Epithelial cell of prostate (primary cell): Measurements from ENCODE around the gene KRTAP3-3.
"Not testable (repeated sequence)": the region's sequence is repeated elsewhere in the genome, so short reads cannot be mapped to it uniquely, and the experiment has no call there.

Source experiments
- DNase-seq: peaks from one replicate; pipeline ENCODE4 v3.0.0-alpha.2; 2011; ENCODE audit warnings: low read depth, low spot score
- H3K27ac ChIP-seq: fragments of 450-650 bp; 2 replicates; pipeline ENCODE4 v1.5.1; 2017; ENCODE audit warnings: mild to moderate bottlenecking

The KRTAP3-3 gene

DNA sequence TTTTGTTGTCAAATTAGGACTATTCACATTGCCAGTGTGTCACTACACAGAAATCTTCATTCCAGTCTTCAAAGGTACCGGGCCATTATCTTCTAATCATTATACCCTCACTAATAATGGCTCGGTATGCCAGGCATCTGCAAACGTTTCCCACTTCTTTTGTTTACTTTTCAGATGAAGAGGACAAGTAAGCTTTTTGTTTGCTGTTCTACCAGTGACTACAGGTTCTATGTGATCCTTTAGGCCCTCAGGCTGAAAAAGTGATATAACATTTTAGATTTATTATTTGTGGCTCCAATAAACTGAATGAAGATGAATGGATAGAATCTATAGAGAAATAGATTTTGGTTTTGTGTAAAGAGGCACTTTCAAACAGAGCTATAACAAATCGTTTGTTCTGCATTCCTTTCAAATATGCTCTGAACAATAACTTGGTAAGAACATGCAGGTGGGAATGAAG is 15.4 kb upstream of the KRTAP3-3 start:
- H3K27ac ChIP-seq: no peak overlapping the region
- DNase-seq: no peak

DNA sequence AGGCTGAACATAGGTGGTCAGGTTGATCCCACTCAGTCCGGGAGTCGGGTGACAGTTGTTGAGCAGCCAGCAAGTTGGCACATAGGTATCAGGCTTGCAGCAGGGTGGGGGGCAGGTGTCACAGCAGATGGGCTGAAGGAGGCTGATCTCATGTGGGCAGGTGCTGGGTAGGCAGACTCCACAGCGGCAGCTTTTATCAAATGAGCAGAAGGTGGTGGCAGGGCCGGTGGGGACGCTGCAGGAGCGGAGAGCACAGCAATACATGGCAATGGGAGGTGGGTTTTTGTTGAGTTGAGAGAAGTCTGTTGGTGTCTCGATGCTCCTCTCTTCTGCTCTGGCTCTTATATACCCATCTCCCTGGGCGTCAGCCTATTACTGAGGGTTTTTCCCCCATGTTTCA is 14.8 kb upstream of the KRTAP3-3 start, which contains the start of gene KRTAP3-1:
Gene KRTAP3-1 (minus strand): TSS at position 318 of the 400 bp plus-strand sequence. CDS start 54 bp downstream, at position 264.
- DNase-seq: no peak
- no peak within 1 kb of the TSS for H3K27ac ChIP-seq

DNA sequence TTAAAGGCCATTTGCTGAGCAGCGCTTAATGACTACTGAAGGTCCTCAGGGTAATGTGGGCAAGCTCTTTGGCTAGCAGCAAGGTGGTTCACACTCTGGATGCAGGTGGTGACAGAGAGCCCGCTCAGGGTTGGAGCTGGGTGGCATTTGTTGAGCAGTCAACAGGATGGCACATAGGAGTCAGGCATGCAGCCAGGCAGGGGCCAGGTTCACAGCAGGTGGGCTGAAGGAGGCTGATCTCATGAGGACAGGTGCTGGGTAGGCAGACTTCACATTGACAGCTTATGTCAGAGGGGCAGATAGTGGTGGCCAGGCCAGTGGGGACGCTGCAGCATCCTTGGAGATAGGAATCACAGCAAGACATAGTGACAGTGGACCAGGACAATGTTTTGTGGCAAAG is 10.4 kb upstream of the KRTAP3-3 start:
- DNase-seq: no peak

DNA sequence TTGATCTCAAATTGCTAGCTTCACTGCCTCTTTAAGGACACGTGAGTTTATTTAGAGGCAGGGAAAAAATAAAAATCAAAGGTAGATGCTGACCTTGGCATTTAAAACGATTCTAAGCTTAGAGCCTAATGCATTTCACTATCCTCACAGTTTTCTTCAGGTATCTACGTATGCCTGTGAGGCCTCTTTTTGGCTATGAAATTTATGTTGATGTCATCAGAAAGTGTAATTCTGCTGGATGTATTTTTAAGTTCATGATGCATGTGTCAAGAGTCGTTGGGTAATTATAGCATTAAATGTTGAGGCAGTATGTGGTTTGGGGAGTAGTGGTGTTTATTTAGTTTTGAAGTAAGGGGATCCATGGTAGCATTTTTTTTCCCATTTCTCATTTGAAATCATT is 10.0 kb upstream of the KRTAP3-3 start:
- no peak overlapping the region for H3K27ac ChIP-seq
- no peak for DNase-seq

More for the DNA sequence above, 10.4 kb upstream of the KRTAP3-3 start:
- H3K27ac ChIP-seq: no peak overlapping the region

DNA sequence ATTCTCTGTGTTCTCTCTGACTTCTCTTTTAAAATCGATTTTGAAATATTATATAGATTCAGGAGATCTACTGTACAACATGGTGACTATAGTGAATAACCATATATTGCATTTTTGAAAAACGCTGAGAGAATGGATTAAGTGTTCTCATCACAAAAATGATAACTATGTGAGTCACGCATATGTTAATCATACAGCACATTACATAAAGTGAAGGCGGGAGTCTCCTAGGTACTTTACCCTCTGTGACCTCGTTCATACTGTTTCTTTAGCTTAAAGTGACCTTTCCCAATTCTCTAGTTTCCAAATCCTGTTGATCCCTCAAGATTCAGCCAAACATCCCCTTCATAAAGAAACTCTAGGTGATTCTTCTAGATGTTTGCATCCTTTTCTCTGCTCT is 8.8 kb upstream of the KRTAP3-3 start:
- no peak for DNase-seq
- H3K27ac ChIP-seq: peak overlapping the region; percentile 32

DNA sequence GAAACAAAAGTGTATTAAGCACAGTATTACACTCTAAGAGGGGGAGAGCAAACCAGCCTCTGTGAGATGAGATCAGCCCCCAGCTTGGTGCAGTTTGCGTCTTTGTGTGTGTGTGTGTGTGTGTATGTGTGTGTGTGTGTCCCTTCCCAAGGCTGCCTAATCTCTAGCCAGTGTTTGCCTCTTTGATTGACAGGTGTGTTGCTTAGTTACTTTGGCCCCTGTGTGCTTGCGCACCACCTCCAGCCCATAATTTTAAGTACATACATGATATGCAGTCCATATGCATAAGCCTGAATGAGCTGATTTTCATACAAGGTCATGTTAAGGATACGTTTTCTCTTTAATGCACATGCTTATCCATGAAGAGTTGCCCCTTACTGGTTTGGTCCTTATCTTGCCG is 7.8 kb upstream of the KRTAP3-3 start:
- H3K27ac ChIP-seq: no peak overlapping the region
- DNase-seq: no peak

DNA sequence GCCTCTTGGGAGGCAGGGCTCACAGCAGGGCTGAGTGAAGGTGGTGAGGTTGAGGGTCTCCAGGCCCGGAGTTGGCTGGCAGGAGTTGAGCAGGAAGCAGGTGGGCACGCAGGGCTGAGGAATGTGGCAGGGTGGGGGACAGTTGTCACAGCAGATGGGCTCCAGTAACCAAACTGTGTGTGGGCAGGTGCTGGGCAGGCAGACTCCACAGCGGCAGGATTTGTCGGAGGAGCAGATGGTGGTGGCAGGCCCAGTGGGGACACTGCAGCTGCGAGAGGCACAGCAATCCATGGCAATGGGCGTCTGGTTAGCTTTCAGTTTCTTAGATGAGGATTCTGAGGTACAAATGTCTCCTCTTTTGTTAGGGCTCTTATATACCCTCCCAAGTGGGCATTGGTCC is 5.6 kb upstream of the KRTAP3-3 start, which contains the start of gene KRTAP3-2:
Gene KRTAP3-2 (minus strand): TSS at position 344 of the 400 bp plus-strand sequence. CDS start 53 bp downstream, at position 291.
- H3K27ac ChIP-seq, DNase-seq: not testable (repeated sequence)

DNA sequence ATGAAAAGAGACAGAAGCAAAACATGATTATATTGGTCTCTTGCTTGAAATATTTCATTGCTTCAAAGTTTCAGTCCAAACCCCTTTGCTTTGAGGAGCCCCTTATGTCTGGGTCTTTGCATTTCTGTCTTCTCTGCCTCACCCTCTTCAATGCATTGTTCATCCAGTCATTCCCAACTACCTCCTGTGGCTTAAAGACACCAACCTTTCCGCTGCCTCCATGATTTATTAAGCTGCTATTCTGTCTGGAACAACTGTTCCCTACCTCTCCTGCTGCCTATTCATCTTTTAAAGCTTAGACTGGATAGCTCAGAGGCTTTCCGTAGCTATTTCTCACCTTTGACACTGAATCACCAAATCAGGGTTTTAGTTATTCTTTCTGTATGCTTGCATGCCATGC is 3.4 kb upstream of the KRTAP3-3 start:
- DNase-seq: no peak
- H3K27ac ChIP-seq: no peak overlapping the region

DNA sequence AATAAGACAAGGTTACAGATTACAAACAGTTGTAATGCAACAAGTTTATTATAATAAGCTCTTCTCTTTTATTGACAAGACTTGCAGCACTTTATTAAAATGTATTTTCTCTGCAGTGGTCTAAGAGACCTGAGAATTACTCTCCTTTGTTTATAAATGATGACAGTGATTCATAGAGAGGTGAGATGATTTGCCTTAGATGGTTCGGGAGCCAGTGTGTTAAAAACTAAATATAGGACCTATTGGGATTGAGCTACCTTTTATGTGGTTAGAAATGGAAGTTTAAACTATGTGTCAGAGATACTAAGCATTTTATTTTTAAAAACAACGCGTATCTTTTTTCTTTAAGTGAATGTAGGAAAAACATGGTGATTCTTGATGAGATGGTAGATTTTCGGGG is 2.9 kb upstream of the KRTAP3-3 start:
- H3K27ac ChIP-seq: no peak overlapping the region
- no peak for DNase-seq

DNA sequence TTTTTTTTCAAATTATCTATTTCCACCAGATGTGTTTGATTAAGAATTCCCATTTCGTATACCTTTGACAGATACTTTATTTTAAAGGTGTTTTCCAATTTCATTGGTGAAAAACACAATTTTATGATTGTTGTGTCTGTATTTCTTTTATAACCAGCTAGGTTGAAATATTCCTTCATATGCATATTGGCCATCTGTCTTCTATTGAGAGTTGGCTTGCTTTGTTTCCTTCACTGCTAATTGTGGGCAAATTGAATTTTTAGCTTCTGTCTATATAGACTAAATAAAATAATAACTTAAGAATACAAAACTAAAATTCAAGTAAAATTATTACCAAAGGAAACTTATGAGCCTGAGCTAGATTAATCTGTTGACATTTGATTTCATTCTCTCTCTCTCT is 1.2 kb upstream of the KRTAP3-3 start:
- H3K27ac ChIP-seq: no peak overlapping the region
- no peak for DNase-seq

DNA sequence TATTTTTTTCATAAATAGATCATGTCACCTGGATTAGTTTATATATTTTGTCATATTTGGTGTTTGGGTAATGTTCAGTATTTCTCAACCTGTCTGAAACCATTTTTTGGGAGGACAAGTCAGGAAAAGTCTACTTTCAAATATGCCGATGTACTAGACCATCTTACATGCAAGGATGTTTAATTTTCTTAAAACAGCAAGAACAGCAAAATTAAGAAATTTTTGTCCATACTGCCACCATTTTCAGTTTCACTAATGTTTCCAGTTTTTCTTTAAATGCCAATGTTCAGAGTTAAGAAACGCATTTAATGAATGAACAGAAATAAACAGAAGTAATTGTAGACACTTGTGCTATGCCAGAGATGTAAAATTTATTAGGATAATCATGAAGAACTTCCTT is 880 bp downstream of the KRTAP3-3 start:
- no peak overlapping the region for H3K27ac ChIP-seq
- no peak for DNase-seq

DNA sequence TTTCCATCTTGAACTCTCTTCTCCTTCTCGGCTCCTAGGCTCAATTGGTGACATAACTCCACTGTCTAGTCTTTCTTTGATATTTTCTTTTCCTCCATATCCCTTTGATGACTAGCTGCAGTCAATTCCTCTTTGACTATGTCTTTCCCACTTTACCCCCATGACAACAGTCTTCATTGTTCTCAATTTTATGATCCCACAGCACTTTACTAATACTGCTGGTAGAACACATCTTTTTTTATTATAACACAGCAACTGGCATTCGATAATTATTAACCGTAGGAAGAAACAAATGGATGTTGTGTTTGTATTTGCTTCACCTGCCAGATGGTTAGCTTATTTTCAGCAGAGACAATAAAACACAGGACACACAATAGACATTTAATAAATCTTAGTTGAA is 1.3 kb downstream of the KRTAP3-3 start:
- no peak for DNase-seq
- no peak overlapping the region for H3K27ac ChIP-seq

DNA sequence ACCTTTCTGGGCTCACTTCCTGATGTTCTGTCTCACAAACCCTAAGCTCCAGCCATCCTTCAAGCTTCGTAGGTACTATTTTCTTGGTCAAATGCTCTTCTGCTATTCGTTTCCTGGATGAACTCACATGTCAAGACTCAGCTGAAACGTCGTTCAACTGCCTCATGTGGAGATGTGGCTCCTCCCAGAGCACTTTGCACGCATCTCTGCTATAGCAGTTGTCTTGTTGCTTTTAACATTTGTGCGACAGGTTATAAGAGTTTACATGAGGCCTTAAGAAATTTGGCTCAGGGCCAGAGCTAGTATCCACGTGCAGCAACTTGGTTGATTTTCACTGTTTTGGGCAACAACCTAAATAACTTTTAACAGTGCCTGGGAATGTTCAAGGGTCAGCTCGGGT is 7.0 kb downstream of the KRTAP3-3 start:
- H3K27ac ChIP-seq: no peak overlapping the region
- no peak for DNase-seq

DNA sequence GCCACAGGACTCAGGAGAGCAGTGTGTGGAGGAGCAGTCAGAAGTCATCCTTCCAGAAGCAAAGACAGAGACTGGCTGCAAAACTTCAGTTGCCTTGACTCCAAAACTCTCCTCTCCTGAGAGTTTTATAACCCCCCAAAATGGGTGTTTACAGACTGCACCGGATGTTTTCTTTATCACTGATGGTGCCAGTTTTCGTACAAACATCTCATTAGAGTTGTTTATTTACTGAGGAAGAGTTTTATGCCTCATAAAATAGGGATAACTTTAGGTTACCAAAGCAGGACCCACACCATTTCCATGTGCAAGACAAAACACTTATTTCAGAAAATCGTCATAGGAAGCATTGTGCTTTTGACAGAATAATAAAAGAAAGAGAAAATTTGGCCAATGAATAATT is 9.7 kb downstream of the KRTAP3-3 start, which contains the start of gene KRT40:
Gene KRT40 (minus strand): TSS at position 101 of the 400 bp plus-strand sequence. CDS start 53 bp downstream, at position 48.
- no peak for DNase-seq
- no peak within 1 kb of the TSS for H3K27ac ChIP-seq

DNA sequence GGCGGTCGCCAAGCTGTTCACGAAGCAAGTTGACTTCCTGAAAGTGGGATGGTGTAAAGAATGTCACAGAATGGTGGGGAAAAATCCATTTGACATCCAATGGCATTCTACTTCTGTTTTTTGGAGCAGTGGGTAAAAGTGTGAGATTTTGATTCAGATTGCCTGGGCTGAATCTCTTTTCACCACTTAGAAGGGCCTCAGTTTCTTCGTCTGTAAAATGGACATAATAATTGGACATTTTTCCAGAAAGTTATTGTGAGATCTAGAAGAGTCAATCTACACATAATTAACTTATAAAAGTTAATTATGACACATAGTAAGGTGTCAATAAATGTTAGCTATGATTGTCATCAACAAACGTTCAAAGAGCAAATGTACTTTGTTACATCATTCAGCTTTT is 12.8 kb downstream of the KRTAP3-3 start:
- H3K27ac ChIP-seq: no peak overlapping the region
- DNase-seq: no peak

DNA sequence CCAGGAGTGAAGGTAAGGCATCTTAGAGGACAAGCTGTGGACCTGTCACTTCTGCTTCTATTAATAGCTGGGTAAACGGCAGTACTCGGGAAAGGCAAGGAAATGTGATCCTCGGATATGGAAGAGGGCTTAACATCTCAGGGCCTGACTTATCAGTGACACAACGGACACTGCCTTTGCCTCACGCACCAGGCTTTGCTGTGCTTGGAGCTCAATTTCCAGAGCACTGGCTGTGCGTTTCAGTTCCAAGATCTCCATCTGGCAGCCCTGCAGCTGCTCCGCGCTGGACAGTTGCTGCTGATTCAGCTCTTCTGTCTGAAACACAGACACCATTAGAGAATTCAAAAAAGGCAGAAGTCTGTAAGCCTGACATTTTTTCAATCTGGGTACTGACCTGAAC is 13.4 kb downstream of the KRTAP3-3 start:
- H3K27ac ChIP-seq: no peak overlapping the region
- no peak for DNase-seq

DNA sequence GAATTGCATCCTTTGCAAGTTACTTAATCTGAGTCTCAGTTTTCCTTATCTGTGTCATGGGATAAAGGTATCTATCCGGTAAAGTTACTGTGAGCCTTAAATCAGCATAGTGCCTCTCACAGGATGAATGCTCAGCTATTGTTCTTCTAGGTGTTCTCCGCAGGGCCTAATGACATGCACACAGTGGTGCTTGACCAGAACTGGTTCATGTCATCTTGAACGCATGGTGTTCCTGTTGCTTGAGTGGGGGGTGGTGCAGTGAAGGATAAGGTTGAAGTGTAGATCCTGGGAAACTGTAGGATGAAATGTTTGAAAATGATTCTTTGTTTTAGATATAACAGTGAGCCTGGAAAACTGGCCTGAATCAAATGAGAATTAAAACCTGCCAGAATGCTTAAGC is 13.8 kb downstream of the KRTAP3-3 start:
- no peak for DNase-seq
- no peak overlapping the region for H3K27ac ChIP-seq

DNA sequence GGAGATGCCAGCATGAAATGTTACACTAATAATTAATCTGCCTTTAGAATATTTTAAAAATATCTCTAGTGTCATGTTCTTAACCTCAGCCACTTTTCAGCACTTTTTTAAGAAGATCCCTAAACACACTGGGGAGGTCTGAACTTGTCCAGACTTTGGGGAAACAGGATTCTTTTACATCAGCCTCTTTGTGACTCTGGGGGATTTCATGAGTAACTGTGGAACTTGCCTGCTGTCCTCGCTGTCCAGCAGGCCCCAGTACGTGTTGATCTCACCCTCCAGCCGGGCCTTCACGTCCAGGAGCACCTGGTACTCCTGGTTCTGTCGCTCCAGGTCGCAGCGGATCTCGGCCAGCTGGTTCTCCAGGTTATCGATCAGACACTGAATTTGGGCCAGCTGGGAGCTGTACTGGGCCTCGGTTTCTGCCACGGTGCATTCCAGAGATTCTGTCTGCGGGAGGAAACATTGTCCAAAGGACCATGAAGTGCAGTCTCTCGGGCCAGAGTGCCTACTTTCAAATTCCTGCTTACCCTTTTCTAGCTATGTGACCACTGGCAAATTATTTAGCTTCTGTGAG is 15.3 kb downstream of the KRTAP3-3 start:
- DNase-seq: no peak
- no peak overlapping the region for H3K27ac ChIP-seq

DNA sequence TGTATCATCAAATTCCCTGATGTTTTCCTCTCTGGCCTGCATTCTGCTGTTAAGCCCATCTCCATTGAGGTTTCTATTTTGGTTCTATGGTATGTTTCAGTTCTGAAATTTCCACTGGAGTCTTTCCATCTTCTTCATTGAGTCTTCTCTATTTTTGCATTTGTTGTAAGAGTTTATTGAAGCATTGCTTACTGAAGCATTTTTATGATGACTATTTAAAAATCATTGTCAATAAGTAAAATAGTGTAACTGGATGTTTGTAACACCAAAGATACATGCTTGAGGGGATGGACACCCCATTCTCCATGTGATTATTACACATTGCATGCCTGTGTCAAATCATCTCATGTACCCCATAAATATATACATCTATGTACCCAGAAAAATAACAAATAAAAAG is 18.4 kb downstream of the KRTAP3-3 start:
- DNase-seq: no peak
- H3K27ac ChIP-seq: no peak overlapping the region

DNA sequence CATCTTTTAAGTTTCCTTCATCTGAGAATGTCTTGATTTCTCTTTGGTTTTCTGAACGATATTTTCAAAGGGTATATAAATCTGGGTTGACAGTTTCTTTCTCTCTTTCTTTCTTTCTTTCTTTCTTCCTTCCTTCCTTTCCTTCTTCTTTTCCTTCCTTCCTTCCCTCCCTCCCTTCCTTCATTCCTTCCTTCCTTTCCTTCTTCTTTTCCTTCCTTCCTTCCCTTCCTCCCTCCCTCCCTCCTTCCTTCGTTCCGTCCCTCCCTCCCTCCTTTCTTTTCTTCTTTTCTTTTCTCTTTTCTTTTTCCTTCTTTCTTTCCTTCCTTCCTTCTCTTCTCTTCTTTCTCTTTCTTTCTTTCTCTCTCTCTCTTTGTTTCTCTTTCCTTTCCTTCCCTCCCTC is 19.6 kb downstream of the KRTAP3-3 start:
- no peak overlapping the region for H3K27ac ChIP-seq
- no peak for DNase-seq

DNA sequence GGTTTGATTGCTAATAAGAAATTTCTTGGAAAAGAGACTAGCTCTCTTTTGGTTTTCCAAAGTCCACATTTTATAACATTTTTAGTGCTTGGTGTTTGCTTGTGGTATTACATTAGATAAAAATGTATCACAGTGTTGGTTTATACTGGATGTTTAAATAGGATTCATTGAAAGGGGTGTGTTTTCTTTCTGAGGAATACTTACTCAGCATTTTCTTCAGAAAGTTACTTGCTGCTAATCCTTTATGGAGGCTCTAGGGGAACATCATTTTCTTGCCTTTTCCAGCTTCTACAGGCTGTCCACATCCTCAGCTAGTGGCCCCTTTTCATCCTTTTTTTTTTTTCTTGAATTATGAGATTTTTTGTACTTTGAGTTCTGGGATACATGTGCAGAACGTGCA is 26.4 kb downstream of the KRTAP3-3 start:
- no peak overlapping the region for H3K27ac ChIP-seq
- no peak for DNase-seq

DNA sequence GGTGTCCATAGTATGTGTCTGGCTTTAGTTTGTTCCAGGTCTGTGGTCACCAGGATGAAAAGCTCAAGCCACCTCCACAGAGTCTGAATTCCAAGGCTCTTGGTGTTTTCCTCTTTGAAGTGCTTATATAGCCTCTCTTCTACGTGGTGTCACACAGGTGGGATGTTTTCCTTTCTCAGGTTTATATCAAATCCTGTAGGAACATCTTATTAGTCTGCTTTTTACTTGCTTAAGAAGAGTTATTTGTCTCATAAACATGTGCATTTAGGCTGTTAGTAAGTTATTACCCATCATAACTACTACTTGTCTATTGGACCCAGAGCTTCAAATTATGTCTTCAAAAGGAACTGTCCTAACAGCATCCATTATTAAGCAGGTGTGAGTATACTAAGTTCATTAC is 27.1 kb downstream of the KRTAP3-3 start, which contains the start of gene KRT39:
Gene KRT39 (minus strand): TSS at position 101 of the 400 bp plus-strand sequence. CDS start 92 bp downstream, at position 9.
- H3K27ac ChIP-seq: no peak within 1 kb of the TSS

More for the DNA sequence above, 27.1 kb downstream of the KRTAP3-3 start, which contains the start of gene KRT39:
- DNase-seq: no peak
